OCI-M1 (cell line): ENCODE data around the gene ETFB.

Source experiments
- DNase-seq: peaks from one replicate; lab custom pipeline; 2025; lab: John Stamatoyannopoulos, UW

The ETFB gene

DNA sequence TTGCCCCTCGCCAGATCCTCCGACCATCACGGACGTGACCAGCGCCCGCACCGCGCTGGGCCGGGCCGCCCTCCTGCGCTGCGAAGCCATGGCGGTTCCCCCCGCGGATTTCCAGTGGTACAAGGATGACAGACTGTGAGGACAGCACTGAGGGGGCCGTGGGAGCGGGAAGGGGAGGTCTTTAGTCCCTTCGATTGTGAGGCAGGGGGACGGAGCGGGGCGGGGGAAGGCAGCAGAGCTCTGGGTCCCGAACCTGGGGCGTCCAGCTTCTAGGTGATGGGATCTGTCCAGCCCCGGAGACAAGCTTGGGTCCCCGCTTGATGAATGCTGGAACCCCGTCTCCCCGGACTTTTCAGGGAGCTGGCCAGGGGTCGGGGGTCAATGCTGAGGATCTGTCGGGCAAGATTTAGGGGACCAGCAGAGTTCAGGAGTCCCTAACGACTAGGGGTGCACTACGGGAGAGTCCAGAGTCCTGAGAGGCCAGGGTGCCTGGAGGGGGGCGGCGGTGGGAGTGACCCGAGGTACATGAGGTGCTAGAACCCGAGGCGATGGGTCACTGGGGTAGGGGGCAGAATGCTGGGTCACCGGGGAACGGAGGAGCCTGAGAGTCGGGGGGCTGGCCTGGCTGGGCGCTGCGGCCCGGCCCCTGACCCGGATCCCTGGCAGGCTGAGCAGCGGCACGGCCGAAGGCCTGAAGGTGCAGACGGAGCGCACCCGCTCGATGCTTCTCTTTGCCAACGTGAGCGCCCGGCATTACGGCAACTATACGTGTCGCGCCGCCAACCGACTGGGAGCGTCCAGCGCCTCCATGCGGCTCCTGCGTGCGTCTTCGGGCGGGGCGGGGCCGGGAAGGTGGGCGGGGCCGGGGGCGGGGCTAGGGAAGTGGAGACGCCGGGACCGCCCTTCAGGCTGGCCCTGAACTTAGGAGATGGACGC lies 38.9 kb downstream of the ETFB start:
- DNase-seq = peak; percentile 87

DNA sequence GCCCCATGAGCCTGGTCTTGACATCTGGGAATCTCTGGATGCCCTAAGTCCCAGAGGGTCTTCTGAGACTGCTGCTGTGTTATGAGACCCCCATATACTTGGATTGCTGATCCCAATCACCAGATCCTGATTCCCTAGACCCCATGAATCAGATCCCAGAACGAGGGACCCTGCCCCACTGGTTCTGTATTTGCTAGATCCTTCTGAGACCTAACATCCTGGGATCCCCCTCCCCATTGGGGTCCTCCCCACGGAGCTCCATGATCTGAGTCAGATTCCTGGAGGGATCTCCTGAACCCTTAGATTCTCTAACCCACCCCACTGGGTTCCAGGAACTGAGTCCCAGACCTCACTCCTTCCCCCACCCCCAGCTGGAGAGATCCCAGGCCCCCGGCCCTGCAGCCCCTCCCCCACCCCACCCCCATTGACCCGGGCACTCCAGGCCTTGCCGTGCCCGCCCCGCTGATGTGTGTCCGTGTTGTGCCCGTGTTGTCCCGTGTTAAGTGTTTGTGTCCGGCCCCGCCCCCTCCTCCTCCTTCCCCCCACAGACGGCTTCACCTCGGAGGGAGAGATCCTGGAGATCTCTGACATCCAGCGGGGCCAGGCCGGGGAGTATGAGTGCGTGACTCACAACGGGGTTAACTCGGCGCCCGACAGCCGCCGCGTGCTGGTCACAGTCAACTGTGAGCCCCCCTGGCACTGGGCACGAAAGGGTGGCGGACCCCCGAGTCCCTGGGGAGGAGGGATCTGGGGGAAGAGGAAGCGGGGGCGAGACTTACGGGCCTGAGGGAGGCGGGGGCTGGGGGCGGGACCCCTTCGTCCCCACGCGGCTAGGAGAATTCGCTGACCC lies 39.7 kb downstream of the ETFB start:
- DNase-seq = no peak

DNA sequence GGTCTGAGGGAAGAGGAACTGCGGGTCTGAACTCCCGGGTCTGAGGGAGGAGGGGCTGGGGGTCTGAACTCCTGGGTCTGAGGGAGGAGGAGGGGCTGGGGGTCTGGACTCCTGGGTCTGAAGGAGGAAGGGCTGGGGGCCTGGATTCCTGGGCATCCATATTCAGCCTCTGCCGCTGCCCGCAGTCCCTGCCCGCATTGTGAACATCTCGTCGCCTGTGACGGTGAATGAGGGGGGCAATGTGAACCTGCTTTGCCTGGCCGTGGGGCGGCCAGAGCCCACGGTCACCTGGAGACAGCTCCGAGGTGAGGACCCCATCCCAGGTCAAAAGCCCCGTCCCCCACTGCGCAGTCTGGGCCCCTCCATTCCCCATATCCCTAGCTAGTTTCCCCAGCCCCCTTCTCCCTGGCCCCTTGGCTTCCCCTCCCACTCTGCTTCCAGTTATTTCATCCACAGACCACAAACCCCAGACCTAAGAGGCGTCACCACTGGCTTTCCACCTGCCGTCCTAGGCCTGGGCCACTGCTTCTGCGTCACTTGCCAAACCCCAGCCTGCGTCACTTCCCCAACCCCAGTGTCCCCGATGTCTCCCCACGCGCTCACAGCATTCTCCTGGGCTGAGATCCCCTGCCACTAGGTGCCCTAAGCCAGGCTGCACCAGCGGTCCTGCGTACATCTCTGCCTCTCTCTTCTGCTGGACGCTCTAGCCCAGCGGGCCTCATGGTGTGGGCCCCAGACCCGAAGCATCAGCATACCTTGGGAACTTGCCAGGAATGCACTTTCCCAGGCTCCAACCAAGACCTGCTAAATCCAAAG lies 40.8 kb downstream of the ETFB start:
- no peak for DNase-seq

DNA sequence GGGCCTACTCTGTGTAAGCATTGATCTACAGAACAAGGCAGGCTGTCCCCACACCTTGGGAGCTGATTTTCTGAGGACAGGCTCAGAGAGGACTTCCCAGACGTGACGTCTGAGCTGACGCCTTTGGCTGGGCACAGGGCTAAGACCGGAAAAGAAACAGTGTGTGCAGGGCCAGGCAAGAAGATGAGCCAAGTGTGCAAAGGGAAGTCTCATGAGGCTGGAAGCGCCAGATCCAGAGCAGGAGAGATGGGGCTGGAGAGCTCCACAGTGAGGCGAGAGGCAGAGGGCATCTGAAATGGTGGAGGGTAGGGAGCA lies 42.1 kb downstream of the ETFB start:
- DNase-seq = no peak

GRCh38 chr19:51323481-51324166 lies 42.6 kb downstream of the ETFB start:
- no peak for DNase-seq

DNA sequence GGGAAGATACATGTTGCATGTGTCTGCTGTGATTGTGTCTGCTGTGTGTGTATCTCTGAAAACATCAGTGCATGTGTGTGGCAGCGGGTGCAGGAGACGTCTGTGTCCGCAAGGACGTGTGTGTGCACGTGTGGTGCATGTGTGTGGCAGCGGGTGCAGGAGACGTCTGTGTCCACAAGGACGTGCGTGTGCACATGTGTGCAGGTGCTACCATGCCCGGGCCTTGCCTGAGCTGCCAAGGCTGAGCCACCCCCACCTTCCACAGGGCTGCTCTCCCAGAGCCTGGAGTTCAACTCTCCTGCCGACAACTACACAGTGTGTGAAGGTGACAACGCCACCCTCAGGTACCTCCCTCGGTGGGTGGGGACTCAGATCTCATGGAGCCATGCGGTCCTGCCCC lies 44.4 kb downstream of the ETFB start:
- no peak for DNase-seq

GRCh38 chr19:51320280-51320657 lies 45.9 kb downstream of the ETFB start:
- no peak for DNase-seq

GRCh38 chr19:51319649-51320279 lies 46.4 kb downstream of the ETFB start:
- DNase-seq = no peak

- DNase-seq = no peak
Observed at GRCh38 chr19:51318687-51319648, 47.2 kb downstream of the ETFB start.

- DNase-seq = no peak
Observed at GRCh38 chr19:51317968-51318367, 48.2 kb downstream of the ETFB start.

- DNase-seq = no peak
Observed at GRCh38 chr19:51317376-51317775, 48.8 kb downstream of the ETFB start.

- no peak for DNase-seq
Observed at GRCh38 chr19:51316688-51317087, 49.5 kb downstream of the ETFB start.

- no peak for DNase-seq
Observed at GRCh38 chr19:51311351-51312257, 54.6 kb downstream of the ETFB start, which contains the start of gene IGLON5. IGLON5 (plus strand) TSS chr19:51311644; CDS start chr19:51311848, 204 bp downstream.

GRCh38 chr19:51305479-51305878 lies 60.7 kb downstream of the ETFB start:
- no peak for DNase-seq

- no peak for DNase-seq
Observed at GRCh38 chr19:51301266-51301665, 64.9 kb downstream of the ETFB start.

- no peak for DNase-seq
Observed at GRCh38 chr19:51297406-51297805, 68.8 kb downstream of the ETFB start.

DNA sequence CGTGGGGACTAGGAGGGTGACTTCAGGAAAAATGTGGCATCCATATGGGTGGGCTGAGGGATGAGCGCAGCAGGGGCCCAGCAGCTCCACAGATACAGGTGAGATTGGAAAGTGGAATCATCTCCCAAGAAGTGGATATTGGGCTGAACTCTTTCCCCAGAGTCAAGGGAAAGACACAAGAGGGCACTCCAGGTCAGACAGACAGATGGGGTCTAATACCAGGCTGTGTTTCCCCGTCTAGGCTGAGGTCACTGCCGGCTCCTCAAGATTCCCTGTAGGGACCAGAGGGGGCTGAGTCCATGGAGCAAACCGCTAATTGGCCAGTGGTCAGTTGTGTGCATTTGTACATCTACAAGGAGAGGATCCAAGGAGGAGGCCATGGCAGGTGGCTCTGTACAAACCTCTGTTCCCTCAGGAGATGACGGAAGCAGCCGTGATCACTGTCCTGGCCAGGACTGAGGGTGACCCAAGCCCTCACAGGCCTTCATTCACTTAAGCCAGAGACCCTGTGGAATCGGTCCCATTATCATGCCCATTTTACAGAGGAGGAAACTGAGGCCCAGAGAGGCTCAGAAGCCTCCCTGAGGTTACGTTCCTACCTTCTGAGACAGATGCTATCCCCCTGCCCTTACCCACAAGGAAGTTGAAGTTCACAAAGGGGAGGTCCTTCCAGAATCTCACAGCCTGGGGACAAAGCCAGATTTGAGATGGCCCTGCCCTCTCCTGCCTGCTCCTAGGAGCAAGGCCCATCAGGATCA lies 69.7 kb downstream of the ETFB start:
- peak; percentile 40 for DNase-seq
